Stomach (tissue), 9 donors: ENCODE data around the gene DNAH6. TPM values are rescaled to one million over a fixed set of nuclear protein-coding genes. Genes with fewer than 3 reads are reported as not detected.

Source experiments
- DNase-seq, 2 donors: peaks; one replicate each; pipeline versions ENCODE4 v3.0.0 to v3.0.0-alpha.2; 2013 to 2019
- H3K27ac ChIP-seq, 5 donors: fragments of 200-600 bp in 4 of 5; sonication (generic) in 4 of 5; one replicate each; pipeline ENCODE4 v1.5.1; 2013 to 2019; ENCODE audit warnings: mild to moderate bottlenecking in 1 of 5, moderate library complexity in 1 of 5
- H3K27me3 ChIP-seq, 3 donors: fragments of 200-600 bp; sonication (generic); one replicate each; pipeline ENCODE4 v1.5.1; 2017 to 2019; ENCODE audit warnings: mixed run types in 1 of 3
- H3K36me3 ChIP-seq, 4 donors: fragments of 200-600 bp; sonication (generic); 1 replicate in 3 of 4; 2 replicates in 1 of 4; pipeline ENCODE4 v1.5.1; 2016 to 2019
- H3K4me1 ChIP-seq, 4 donors: fragments of 200-600 bp; sonication (generic); one replicate each; pipeline ENCODE4 v1.5.1; 2016 to 2019
- H3K4me3 ChIP-seq, 4 donors: fragments of 200-600 bp; sonication (generic) in 3 of 4; one replicate each; pipeline ENCODE4 v1.5.1; 2016 to 2019; ENCODE audit warnings: mild to moderate bottlenecking in 1 of 4
- H3K9me3 ChIP-seq, 4 donors: fragments of 200-600 bp; sonication (generic); one replicate each; pipeline ENCODE4 v1.5.1; 2016 to 2019
- EP300 ChIP-seq: sonication (generic); formaldehyde crosslinking; IDR thresholded peaks from one replicate; pipeline ENCODE4 v1.6.1; 2017; ENCODE audit warnings: antibody characterized with exemption
- POLR2A ChIP-seq, 4 donors: fragments of 450-650 bp; IDR thresholded peaks; one replicate each; pipeline ENCODE4 v1.6.1; 2016; ENCODE audit warnings: antibody characterized with exemption in 4 of 4, control low read depth in 2 of 4, mild to moderate bottlenecking in 1 of 4, moderate library complexity in 1 of 4
- POLR2AphosphoS5 ChIP-seq, 3 donors: sonication (generic); formaldehyde crosslinking; IDR thresholded peaks; one replicate each; pipeline ENCODE4 v1.6.1; 2016; ENCODE audit warnings: antibody characterized with exemption in 3 of 3
- WGBS, 5 donors: extraction: QIAGEN DNeasy Blood & Tissue Kit in 3 of 5; methylation state at CpG; one replicate each; pipeline versions ENCODE4 v1.1.5 to v1.1.7; 2013 to 2018; 5-methylcytosine and 5-hydroxymethylcytosine counted together
- intact Hi-C: fragments of 100-400 bp; cut with DNase I; formaldehyde crosslinking; loops from one replicate; pipeline ENCODE4 v1.15.1; 2023; ENCODE audit warnings: low total_unique reads
- polyA plus RNA-seq, 3 donors: library from polyadenylated mRNA; stranded (reverse); fragments of 200-250 nt; gene quantifications; one replicate each; pipeline ENCODE4 v1.2.3, GENCODE V29; 2013
- total RNA-seq, 5 donors: library from RNA; depleted of rRNA; stranded (reverse); fragments of >200 nt; gene quantifications; one replicate each; pipeline versions ENCODE4 v1.1.0 to v1.2.3, GENCODE V29; 2014 to 2016
- TF ChIP-seq, protein P1 (sequence below), 7 experiments: fragments of 450-650 bp in 4 of 7; fragments of 200-600 bp in 3 of 7; sonication (generic) in 3 of 7; IDR thresholded peaks; one replicate each; pipeline ENCODE4 v1.5.1; 2016 to 2019; ENCODE audit warnings: antibody characterized with exemption in 7 of 7, control low read depth in 2 of 7, mild to moderate bottlenecking in 1 of 7
- donor health status: healthy with polysubstance abuse.
- donor health status: Bipolar disorder and iron deficiency.
- donor health status: healthy.

The DNAH6 gene
- total and polyA plus RNA-seq, 8 donors = 0.15 to 4.5 (median 0.44) TPM

DNA sequence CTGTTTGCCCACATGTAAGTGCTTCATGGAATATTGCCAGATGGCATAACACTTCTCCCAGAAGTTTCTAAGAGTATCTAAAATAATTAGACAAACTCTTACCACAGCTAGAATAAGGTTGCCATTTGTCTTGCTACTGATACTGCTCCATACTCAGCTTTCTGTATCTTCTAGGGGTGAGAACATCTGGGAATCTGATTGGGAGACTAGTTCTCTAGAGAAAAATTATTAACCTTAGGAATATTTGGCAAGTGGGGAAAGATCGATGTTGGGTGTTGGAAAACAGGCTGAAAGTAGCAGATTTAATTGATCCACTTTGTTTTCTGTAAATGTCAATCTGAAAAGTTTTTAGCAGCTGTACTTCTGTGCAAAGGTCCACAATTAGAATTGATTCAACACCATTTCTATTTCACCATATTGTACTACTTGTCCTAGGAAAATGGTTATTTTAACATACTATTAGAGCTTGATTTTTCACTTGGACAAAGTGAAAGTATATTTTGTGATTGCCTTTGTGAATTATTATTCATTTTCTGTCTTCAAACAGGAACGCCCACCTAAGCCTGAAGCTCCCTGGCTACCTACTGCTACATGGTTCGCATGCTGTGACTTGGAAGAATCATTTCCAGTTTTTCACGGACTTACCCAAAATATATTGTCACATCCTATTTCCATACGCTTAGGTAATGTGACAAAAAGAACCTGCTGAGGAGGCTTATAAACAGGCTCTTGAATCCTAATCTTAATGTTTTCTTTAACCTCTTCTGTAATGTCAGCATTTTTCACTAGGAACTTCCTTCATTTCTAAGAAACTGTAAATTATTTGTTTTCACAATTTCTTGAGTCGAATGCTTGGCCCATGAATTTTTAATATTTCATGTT is 216.8 kb downstream of the DNAH6 start:
- no peak overlapping the region for H3K4me3 ChIP-seq
- H3K36me3 ChIP-seq = no peaks in the 10 kb centered on the region
- no peak for DNase-seq
- no peak for TF ChIP-seq EP300
- TF ChIP-seq POLR2A (IDR thresholded peaks at IDR 0.05) = no peak
- TF ChIP-seq, protein P1, sequence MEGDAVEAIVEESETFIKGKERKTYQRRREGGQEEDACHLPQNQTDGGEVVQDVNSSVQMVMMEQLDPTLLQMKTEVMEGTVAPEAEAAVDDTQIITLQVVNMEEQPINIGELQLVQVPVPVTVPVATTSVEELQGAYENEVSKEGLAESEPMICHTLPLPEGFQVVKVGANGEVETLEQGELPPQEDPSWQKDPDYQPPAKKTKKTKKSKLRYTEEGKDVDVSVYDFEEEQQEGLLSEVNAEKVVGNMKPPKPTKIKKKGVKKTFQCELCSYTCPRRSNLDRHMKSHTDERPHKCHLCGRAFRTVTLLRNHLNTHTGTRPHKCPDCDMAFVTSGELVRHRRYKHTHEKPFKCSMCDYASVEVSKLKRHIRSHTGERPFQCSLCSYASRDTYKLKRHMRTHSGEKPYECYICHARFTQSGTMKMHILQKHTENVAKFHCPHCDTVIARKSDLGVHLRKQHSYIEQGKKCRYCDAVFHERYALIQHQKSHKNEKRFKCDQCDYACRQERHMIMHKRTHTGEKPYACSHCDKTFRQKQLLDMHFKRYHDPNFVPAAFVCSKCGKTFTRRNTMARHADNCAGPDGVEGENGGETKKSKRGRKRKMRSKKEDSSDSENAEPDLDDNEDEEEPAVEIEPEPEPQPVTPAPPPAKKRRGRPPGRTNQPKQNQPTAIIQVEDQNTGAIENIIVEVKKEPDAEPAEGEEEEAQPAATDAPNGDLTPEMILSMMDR (IDR thresholded peaks at IDR 0.05) = no peak
- TF ChIP-seq POLR2AphosphoS5 (IDR thresholded peaks at IDR 0.05) = no peak
- H3K4me1 ChIP-seq = no peaks in the 10 kb centered on the region
- no peak overlapping the region for H3K27ac ChIP-seq
- WGBS, 5 donors = 76 to 84% (median 82%) methylated on average over 6 of the region's 6 CpGs
- no peaks in the 10 kb centered on the region for H3K27me3 ChIP-seq
- intact Hi-C loops = no loop called here
- H3K9me3 ChIP-seq = peaks cover 0 to 9% (median 0%) of the 10 kb centered on the region in 4 donors

DNA sequence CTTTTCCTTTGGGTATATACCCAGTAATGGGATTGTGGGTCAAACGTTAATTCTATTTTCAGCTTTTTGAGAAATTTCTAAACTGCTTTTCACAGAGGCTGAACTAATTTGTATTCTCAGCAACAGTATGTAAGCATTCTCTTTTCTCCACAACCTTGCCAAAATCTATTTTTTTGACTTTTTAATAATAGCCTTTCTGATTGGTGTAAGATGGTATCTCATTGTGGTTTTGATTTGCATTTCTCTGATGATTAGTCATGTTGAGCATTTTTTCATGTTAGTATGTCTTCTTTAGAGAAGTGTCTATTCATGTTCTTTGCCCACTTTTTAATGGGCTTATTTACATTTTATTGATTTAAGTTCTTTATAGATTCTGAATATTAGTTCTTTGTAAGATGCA is 219.1 kb downstream of the DNAH6 start:
- Histone ChIP-seq H3K36me3 (no peaks in the 10 kb centered on the region), H3K4me1 (no peaks in the 10 kb centered on the region), H3K27me3 (no peaks in the 10 kb centered on the region), H3K4me3 (no peak overlapping the region), H3K9me3 (peaks cover 0 to 9% (median 0%) of the 10 kb centered on the region in 4 donors), H3K27ac (no peak overlapping the region)
- intact Hi-C loops = no loop called here
- TF ChIP-seq, protein P1 (IDR thresholded peaks at IDR 0.05) = no peak
- no peak for TF ChIP-seq EP300
- TF ChIP-seq POLR2AphosphoS5 (IDR thresholded peaks at IDR 0.05) = no peak
- 82 to 96% (median 91%) methylated on average over 1 of the region's 1 CpG for WGBS, 5 donors
- no peak for DNase-seq

DNA sequence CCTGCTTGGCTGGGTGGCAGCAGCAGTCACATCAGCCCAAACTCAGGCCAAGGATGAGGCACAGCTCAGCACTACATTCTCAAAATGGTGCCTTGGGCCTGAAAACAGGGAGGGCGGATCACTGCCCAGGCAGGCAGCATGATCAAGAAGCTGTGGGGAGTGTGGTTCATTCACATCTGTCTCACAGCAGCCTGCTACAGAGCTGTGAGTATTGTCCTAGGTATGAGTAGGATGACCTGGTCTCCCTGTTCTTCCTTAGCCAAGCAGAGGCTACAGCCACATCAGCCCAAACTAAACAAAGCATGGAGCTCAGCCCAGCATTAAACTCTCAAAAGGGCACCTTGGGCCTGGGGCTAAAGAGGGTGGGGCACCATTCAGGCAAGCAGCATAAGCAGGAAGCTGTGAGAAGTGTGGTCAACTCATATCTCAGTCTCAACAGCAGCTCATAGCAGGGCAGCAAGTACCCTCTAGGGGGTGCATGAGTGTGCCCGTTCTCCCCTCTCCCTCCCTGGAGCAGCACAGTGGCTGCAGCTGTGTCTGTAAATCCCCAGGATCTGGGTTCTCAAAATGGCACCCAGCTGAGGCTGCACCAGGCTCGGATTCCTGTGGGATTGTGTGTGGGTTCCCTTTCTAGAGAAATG is 225.0 kb downstream of the DNAH6 start:
- H3K36me3 ChIP-seq = no peaks in the 10 kb centered on the region
- 45 to 64% (median 60%) methylated on average over 3 of the region's 3 CpGs for WGBS, 5 donors
- no peaks in the 10 kb centered on the region for H3K27me3 ChIP-seq
- TF ChIP-seq POLR2AphosphoS5 (IDR thresholded peaks at IDR 0.05) = no peak
- TF ChIP-seq, protein P1 (IDR thresholded peaks at IDR 0.05) = peak in 2 of 7 experiments; percentile 15 to 17
- DNase-seq = peak; percentile 26 to 55
- H3K4me3 ChIP-seq = no peak overlapping the region
- intact Hi-C loops = no loop called here
- H3K4me1 ChIP-seq = no peaks in the 10 kb centered on the region
- H3K9me3 ChIP-seq = peaks cover 0 to 6% (median 0%) of the 10 kb centered on the region in 4 donors
- no peak overlapping the region for H3K27ac ChIP-seq

DNA sequence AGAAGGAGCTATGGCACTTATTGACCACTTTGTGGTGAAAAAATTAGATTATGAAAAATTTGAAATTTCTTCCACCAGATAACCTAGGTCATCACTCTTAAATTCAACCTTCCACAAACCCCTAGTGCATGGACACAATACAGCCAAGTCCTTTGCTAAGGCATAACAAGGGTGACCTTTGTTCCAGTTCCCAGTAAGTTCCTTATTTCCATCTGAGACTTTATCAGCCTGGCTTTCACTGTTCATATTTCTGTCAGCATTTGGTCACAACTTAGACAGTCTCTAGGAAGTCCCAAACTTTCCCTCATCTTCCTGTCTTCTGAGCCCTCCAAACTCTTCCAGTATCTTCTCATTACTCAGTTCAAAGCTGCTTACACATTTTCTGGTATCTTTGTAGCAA is 232.0 kb downstream of the DNAH6 start:
- Histone ChIP-seq H3K4me1 (no peaks in the 10 kb centered on the region), H3K27me3 (no peaks in the 10 kb centered on the region), H3K36me3 (no peaks in the 10 kb centered on the region), H3K9me3 (no peaks in the 10 kb centered on the region), H3K4me3 (no peak overlapping the region), H3K27ac (no peak overlapping the region)
- peak in 1 of 2 donors; percentile 57 for DNase-seq
- no peak for TF ChIP-seq EP300
- no peak for TF ChIP-seq POLR2A (IDR thresholded peaks at IDR 0.05)
- TF ChIP-seq, protein P1 (IDR thresholded peaks at IDR 0.05) = no peak
- TF ChIP-seq POLR2AphosphoS5 (IDR thresholded peaks at IDR 0.05) = no peak
- intact Hi-C loops = no loop called here
